Left ventricle myocardium inferior (tissue), 1 donor: ENCODE data around the gene ATP8B1. TPM values are rescaled to one million over a fixed set of nuclear protein-coding genes. Genes with fewer than 3 reads are reported as not detected.

Source experiments
- DNase-seq: peaks from one replicate; pipeline ENCODE4 v3.0.0-alpha.2; 2020
- H3K27ac ChIP-seq: fragments of 200-600 bp; replicated peaks from 2 replicates; pipeline ENCODE4 v1.8.0; 2021
- H3K27me3 ChIP-seq: fragments of 200-600 bp; 2 replicates; pipeline ENCODE4 v1.8.0; 2021; ENCODE audit warnings: low read depth
- H3K36me3 ChIP-seq: fragments of 200-600 bp; 2 replicates; pipeline ENCODE4 v1.8.0; 2021
- H3K4me1 ChIP-seq: fragments of 200-600 bp; 2 replicates; pipeline ENCODE4 v1.8.0; 2021
- H3K4me3 ChIP-seq: fragments of 200-600 bp; 2 replicates; pipeline ENCODE4 v1.8.0; 2021; ENCODE audit warnings: mild to moderate bottlenecking, moderate library complexity
- H3K9me3 ChIP-seq: fragments of 200-600 bp; replicated peaks from 2 replicates; pipeline ENCODE4 v1.8.0; 2021
- CTCF ChIP-seq: fragments of 200-600 bp; IDR thresholded peaks from 2 replicates; pipeline ENCODE4 v1.8.0; 2021; ENCODE audit warnings: antibody characterized with exemption, mild to moderate bottlenecking, borderline replicate concordance
- intact Hi-C: fragments of 100-400 bp; cut with micrococcal nuclease; formaldehyde crosslinking; loops from one replicate; pipeline ENCODE4 v1.11.0; 2022
- total RNA-seq: library from RNA; stranded (reverse); fragmentation: NEBNext Ultra II Directional; extraction: Animal tissue kit (Norgen Biotek cat#: 25700); gene quantifications from one replicate; pipeline ENCODE4 v1.2.1, GENCODE V29; 2021
- donor health status: DM: no; HTN: yes; CAD: no; lungs with severe emphysema.

The ATP8B1 gene
- total RNA-seq, 1 donor from 2014 or later, result 8.6 TPM

DNA sequence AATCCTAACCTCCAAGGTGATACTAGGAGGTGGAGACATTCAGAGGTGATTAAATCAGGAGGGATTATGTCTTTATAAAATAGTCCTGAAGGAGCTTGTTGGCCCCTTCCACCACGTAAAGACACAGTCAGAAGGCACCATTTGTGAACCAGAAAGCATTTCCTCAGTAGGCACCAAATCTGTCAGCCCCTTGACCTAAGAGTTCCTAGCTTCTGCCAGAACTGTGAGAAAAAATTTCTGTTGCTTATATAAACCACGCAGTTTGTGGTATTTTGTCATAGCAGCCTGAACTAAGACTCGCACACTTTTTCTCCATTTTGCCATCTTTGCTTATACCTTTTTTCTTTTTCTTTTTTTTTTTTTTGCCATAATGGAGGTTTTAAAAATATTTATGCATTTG lies 162.9 kb downstream of the ATP8B1 start:
- H3K27ac ChIP-seq, result no peak overlapping the region
- H3K4me1 ChIP-seq, result no peaks in the 10 kb centered on the region
- H3K27me3 ChIP-seq, result no peaks in the 10 kb centered on the region
- no peaks in the 10 kb centered on the region for H3K9me3 ChIP-seq
- no peak for TF ChIP-seq CTCF
- intact Hi-C loops, result no loop called here
- DNase-seq, result no peak
- H3K36me3 ChIP-seq, result peaks cover 6% of the 10 kb centered on the region
- H3K4me3 ChIP-seq, result no peak overlapping the region

- peaks cover 16% of the 10 kb centered on the region for H3K4me1 ChIP-seq
- H3K27ac ChIP-seq, result peak overlapping the region; percentile 19
- no peaks in the 10 kb centered on the region for H3K27me3 ChIP-seq
- no peak overlapping the region for H3K4me3 ChIP-seq
- H3K36me3 ChIP-seq, result no peaks in the 10 kb centered on the region
- no peak for TF ChIP-seq CTCF
- DNase-seq, result no peak
- H3K9me3 ChIP-seq, result no peaks in the 10 kb centered on the region
- intact Hi-C loops, result no loop called here
These were observed 167.9 kb downstream of the ATP8B1 start for GRCh38 chr18:57635003-57635822.

- Histone ChIP-seq H3K4me3 (peak overlapping the region; percentile 69), H3K4me1 (peaks cover 16% of the 10 kb centered on the region), H3K27ac (no peak overlapping the region), H3K9me3 (no peaks in the 10 kb centered on the region), H3K27me3 (no peaks in the 10 kb centered on the region), H3K36me3 (no peaks in the 10 kb centered on the region)
- no peak for TF ChIP-seq CTCF
- DNase-seq, result no peak
- intact Hi-C loops, result no loop called here
These were observed 171.4 kb downstream of the ATP8B1 start for GRCh38 chr18:57631697-57632096.

GRCh38 chr18:57630754-57631595 lies 172.1 kb downstream of the ATP8B1 start:
- intact Hi-C loops, result no loop called here
- Histone ChIP-seq H3K9me3 (no peaks in the 10 kb centered on the region), H3K4me3 (peak overlapping the region; percentile 69), H3K36me3 (no peaks in the 10 kb centered on the region), H3K27ac (peak overlapping the region; percentile 79), H3K4me1 (peaks cover 16% of the 10 kb centered on the region), H3K27me3 (no peaks in the 10 kb centered on the region)
- no peak for DNase-seq
- TF ChIP-seq CTCF, result no peak

DNA sequence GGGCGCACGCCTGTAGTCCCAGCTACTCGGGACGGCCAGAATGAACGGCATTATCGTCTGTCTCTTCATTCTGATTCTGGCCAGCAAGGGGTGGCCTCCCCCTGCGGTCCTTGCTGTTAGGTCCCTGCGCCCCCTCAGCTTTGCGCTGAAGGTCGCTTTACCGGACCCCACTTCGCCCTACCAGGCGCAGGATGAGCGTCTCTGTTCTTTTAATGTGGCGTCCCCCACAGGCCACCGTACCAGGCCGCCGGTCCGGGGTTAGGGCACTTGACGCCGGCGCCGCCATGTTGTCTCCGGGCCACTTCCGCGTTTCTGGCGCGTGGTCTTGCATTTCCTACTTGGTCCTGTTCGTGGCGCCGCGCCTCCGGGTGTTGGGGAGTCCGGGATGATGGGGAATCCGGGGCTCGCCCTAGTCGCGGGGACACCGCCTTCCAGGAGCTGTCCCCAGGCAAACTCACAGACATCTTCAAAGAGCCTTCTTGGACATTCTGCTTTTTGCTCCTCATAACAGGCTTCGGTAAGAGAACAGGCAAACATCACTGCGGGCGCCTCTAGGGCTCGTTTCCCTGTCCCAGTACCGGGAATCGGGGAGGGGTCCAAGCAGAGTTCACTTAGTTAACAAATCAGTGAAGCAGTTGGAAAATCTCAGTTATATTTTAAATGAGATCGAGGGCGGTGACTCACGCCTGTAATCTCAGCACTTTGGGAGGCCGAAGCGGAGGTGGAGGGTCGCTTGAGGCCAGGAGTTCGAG lies 172.9 kb downstream of the ATP8B1 start:
- peak; percentile 77 for TF ChIP-seq CTCF
- Histone ChIP-seq H3K4me1 (peaks cover 16% of the 10 kb centered on the region), H3K9me3 (no peaks in the 10 kb centered on the region), H3K27ac (peak overlapping the region; percentile 79), H3K27me3 (no peaks in the 10 kb centered on the region), H3K4me3 (peak overlapping the region; percentile 69), H3K36me3 (no peaks in the 10 kb centered on the region)
- intact Hi-C loops, result no loop called here
- DNase-seq, result peak; percentile 98
